ENCODE measurements around the gene PTS. TPM values are rescaled to one million over a fixed set of nuclear protein-coding genes. Genes with fewer than 3 reads are reported as not detected.

The PTS gene
- polyA plus RNA-seq, 3 donors from 2014 or later = 14.5 to 34.1 (median 25.4) TPM

GRCh38 chr11:112210890-112211289, 15.3 kb upstream of the PTS start:
- Mint-ChIP-seq H3K27ac (no peak overlapping the region), H3K27me3 (ENCODE audit: low read depth in 3 of 3) (peaks cover 0 to 8% (median 0%) of the 10 kb centered on the region in 3 donors), H3K36me3 (no peaks in the 10 kb centered on the region), H3K4me3 (no peak overlapping the region), H3K4me1 (peaks cover 0 to 14% of the 10 kb centered on the region in 2 donors), H3K9me3 (no peaks in the 10 kb centered on the region)
- no peak for DNase-seq

- Mint-ChIP-seq H3K4me3 (peak overlapping the region in 2 of 5 donors; percentile 29 to 67), H3K27me3 (ENCODE audit: low read depth in 3 of 3) (peaks cover 0 to 7% (median 0%) of the 10 kb centered on the region in 3 donors), H3K27ac (peak overlapping the region in 1 of 6 donors; percentile 12), H3K36me3 (no peaks in the 10 kb centered on the region), H3K4me1 (peaks cover 0 to 14% of the 10 kb centered on the region in 2 donors), H3K9me3 (no peaks in the 10 kb centered on the region)
- peak in 1 of 3 donors; percentile 4 for DNase-seq
Measured at GRCh38 chr11:112211536-112211935, 14.7 kb upstream of the PTS start.

GRCh38 chr11:112212290-112212689, 13.9 kb upstream of the PTS start:
- peak overlapping the region in 1 of 5 donors; percentile 67 for H3K4me3 Mint-ChIP-seq
- H3K27ac Mint-ChIP-seq = no peak overlapping the region
- peaks cover 0 to 14% of the 10 kb centered on the region in 2 donors for H3K4me1 Mint-ChIP-seq
- H3K36me3 Mint-ChIP-seq = no peaks in the 10 kb centered on the region
- H3K9me3 Mint-ChIP-seq = no peaks in the 10 kb centered on the region
- H3K27me3 Mint-ChIP-seq (ENCODE audit: low read depth in 3 of 3) = peaks cover 0 to 4% (median 0%) of the 10 kb centered on the region in 3 donors
- DNase-seq = no peak

GRCh38 chr11:112212710-112213109, 13.5 kb upstream of the PTS start:
- Mint-ChIP-seq H3K4me1 (peaks cover 0 to 14% of the 10 kb centered on the region in 2 donors), H3K27ac (no peak overlapping the region), H3K9me3 (no peaks in the 10 kb centered on the region), H3K4me3 (no peak overlapping the region), H3K36me3 (no peaks in the 10 kb centered on the region), H3K27me3 (ENCODE audit: low read depth in 3 of 3) (peaks cover 0 to 2% (median 0%) of the 10 kb centered on the region in 3 donors)
- DNase-seq = no peak

GRCh38 chr11:112213753-112214152, 12.5 kb upstream of the PTS start:
- DNase-seq = no peak
- H3K36me3 Mint-ChIP-seq = no peaks in the 10 kb centered on the region
- H3K4me3 Mint-ChIP-seq = no peak overlapping the region
- H3K4me1 Mint-ChIP-seq = peaks cover 0 to 14% of the 10 kb centered on the region in 2 donors
- no peaks in the 10 kb centered on the region for H3K9me3 Mint-ChIP-seq
- H3K27ac Mint-ChIP-seq = no peak overlapping the region
- H3K27me3 Mint-ChIP-seq (ENCODE audit: low read depth in 3 of 3) = peaks cover 0 to 2% (median 0%) of the 10 kb centered on the region in 3 donors

- Mint-ChIP-seq H3K36me3 (no peaks in the 10 kb centered on the region), H3K9me3 (no peaks in the 10 kb centered on the region), H3K4me3 (no peak overlapping the region)
Measured at GRCh38 chr11:112215621-112216020, 10.6 kb upstream of the PTS start.

GRCh38 chr11:112216561-112217105, 9.6 kb upstream of the PTS start:
- no peaks in the 10 kb centered on the region for H3K9me3 Mint-ChIP-seq
- no peak for DNase-seq
- no peak overlapping the region for H3K4me3 Mint-ChIP-seq
- H3K4me1 Mint-ChIP-seq = peaks cover 2 to 11% of the 10 kb centered on the region in 2 donors
- no peak overlapping the region for H3K27ac Mint-ChIP-seq
- H3K36me3 Mint-ChIP-seq = no peaks in the 10 kb centered on the region
- peaks cover 0 to 2% (median 0%) of the 10 kb centered on the region in 3 donors for H3K27me3 Mint-ChIP-seq (ENCODE audit: low read depth in 3 of 3)

More at GRCh38 chr11:112215621-112216020, 10.6 kb upstream of the PTS start:
- Mint-ChIP-seq H3K4me1 (peaks cover 2 to 19% of the 10 kb centered on the region in 2 donors), H3K27ac (no peak overlapping the region), H3K27me3 (ENCODE audit: low read depth in 3 of 3) (peaks cover 0 to 2% (median 0%) of the 10 kb centered on the region in 3 donors)
- no peak for DNase-seq

GRCh38 chr11:112219476-112220232, 6.6 kb upstream of the PTS start:
- H3K9me3 Mint-ChIP-seq = no peaks in the 10 kb centered on the region
- peak; percentile 63 to 73 (median 65) for DNase-seq
- no peak overlapping the region for H3K4me3 Mint-ChIP-seq
- peaks cover 2 to 5% of the 10 kb centered on the region in 2 donors for H3K4me1 Mint-ChIP-seq
- no peaks in the 10 kb centered on the region for H3K36me3 Mint-ChIP-seq
- H3K27me3 Mint-ChIP-seq (ENCODE audit: low read depth in 3 of 3) = no peaks in the 10 kb centered on the region
- H3K27ac Mint-ChIP-seq = peak overlapping the region in 1 of 6 donors; percentile 22

GRCh38 chr11:112221274-112221835, 4.9 kb upstream of the PTS start:
- peaks cover 3% of the 10 kb centered on the region in 3 donors for H3K27me3 Mint-ChIP-seq (ENCODE audit: low read depth in 3 of 3)
- DNase-seq = no peak
- H3K4me1 Mint-ChIP-seq = peaks cover 5 to 6% of the 10 kb centered on the region in 2 donors
- no peaks in the 10 kb centered on the region for H3K36me3 Mint-ChIP-seq
- no peaks in the 10 kb centered on the region for H3K9me3 Mint-ChIP-seq
- no peak overlapping the region for H3K27ac Mint-ChIP-seq
- H3K4me3 Mint-ChIP-seq = no peak overlapping the region

GRCh38 chr11:112222303-112222702, 3.9 kb upstream of the PTS start:
- Mint-ChIP-seq H3K4me1 (peaks cover 13% of the 10 kb centered on the region in 2 donors), H3K27ac (no peak overlapping the region), H3K36me3 (no peaks in the 10 kb centered on the region), H3K27me3 (ENCODE audit: low read depth in 3 of 3) (peaks cover 3 to 7% (median 5%) of the 10 kb centered on the region in 3 donors), H3K9me3 (no peaks in the 10 kb centered on the region), H3K4me3 (no peak overlapping the region)
- no peak for DNase-seq

- Mint-ChIP-seq H3K27ac (peak overlapping the region in 1 of 6 donors; percentile 2), H3K27me3 (ENCODE audit: low read depth in 3 of 3) (peaks cover 3 to 7% (median 5%) of the 10 kb centered on the region in 3 donors), H3K36me3 (peaks cover 0 to under 1% (median 0%) of the 10 kb centered on the region in 3 donors), H3K4me1 (peaks cover 18 to 21% of the 10 kb centered on the region in 2 donors), H3K9me3 (no peaks in the 10 kb centered on the region), H3K4me3 (no peak overlapping the region)
- no peak for DNase-seq
Measured at GRCh38 chr11:112223121-112223520, 3.1 kb upstream of the PTS start.

GRCh38 chr11:112223754-112224532, 2.3 kb upstream of the PTS start:
- no peaks in the 10 kb centered on the region for H3K9me3 Mint-ChIP-seq
- peaks cover 0 to 9% (median 0%) of the 10 kb centered on the region in 3 donors for H3K36me3 Mint-ChIP-seq
- peaks cover 3 to 7% (median 5%) of the 10 kb centered on the region in 3 donors for H3K27me3 Mint-ChIP-seq (ENCODE audit: low read depth in 3 of 3)
- peak overlapping the region in 2 of 5 donors; percentile 70 to 97 for H3K4me3 Mint-ChIP-seq
- peaks cover 22 to 29% of the 10 kb centered on the region in 2 donors for H3K4me1 Mint-ChIP-seq
- DNase-seq = no peak
- peak overlapping the region in 2 of 6 donors; percentile 38 to 96 for H3K27ac Mint-ChIP-seq

GRCh38 chr11:112225753-112226061, 521 bp upstream of the PTS start:
- H3K27me3 Mint-ChIP-seq (ENCODE audit: low read depth in 3 of 3) = peaks cover 3 to 7% (median 5%) of the 10 kb centered on the region in 3 donors
- H3K36me3 Mint-ChIP-seq = peaks cover 5 to 16% (median 13%) of the 10 kb centered on the region in 3 donors
- peak overlapping the region; percentile 90 to 97 (median 96) for H3K4me3 Mint-ChIP-seq
- H3K27ac Mint-ChIP-seq = peak overlapping the region; percentile 96 to 99 (median 99)
- peaks cover 20 to 26% of the 10 kb centered on the region in 2 donors for H3K4me1 Mint-ChIP-seq
- no peak for DNase-seq
- no peaks in the 10 kb centered on the region for H3K9me3 Mint-ChIP-seq

All from immature natural killer cell (primary cell).